Neutrophil (primary cell): ENCODE data around the gene TLN1.

Experiments
- H3K27ac ChIP-seq: fragments of 200-600 bp; sonication (generic); 2 replicates; pipeline ENCODE4 v1.5.1; 2016; ENCODE audit warnings: mild to moderate bottlenecking, moderate library complexity
- H3K27me3 ChIP-seq: fragments of 200-600 bp; sonication (generic); 2 replicates; pipeline ENCODE4 v1.6.0; 2016; ENCODE audit warnings: mild to moderate bottlenecking
- H3K36me3 ChIP-seq: fragments of 200-600 bp; sonication (generic); 2 replicates; pipeline ENCODE4 v1.5.1; 2017
- H3K4me1 ChIP-seq, 2 experiments: fragments of 200-600 bp in 1 of 2; sonication (generic) in 1 of 2; 1 replicate in 1 of 2; 2 replicates in 1 of 2; pipeline versions ENCODE4 v1.5.1 to v1.6.1; 2013 to 2016; ENCODE audit warnings: low read depth in 1 of 2, low read length in 1 of 2, mild to moderate bottlenecking in 1 of 2, moderate library complexity in 1 of 2; ENCODE audit not compliant: control insufficient read depth in 1 of 2, insufficient read depth in 1 of 2
- H3K4me3 ChIP-seq, 2 experiments: fragments of 200-600 bp in 1 of 2; sonication (generic) in 1 of 2; 1 replicate in 1 of 2; 2 replicates in 1 of 2; pipeline ENCODE4 v1.5.1; 2013 to 2016; ENCODE audit warnings: low read depth in 1 of 2, low read length in 1 of 2, mild to moderate bottlenecking in 1 of 2, moderate library complexity in 1 of 2
- H3K9me3 ChIP-seq: fragments of 200-600 bp; sonication (generic); 2 replicates; pipeline ENCODE4 v1.5.1; 2016
- CTCF ChIP-seq: fragments of 200-600 bp; sonication (generic); IDR thresholded peaks from 2 replicates; pipeline ENCODE4 v1.5.1; 2016; ENCODE audit warnings: antibody characterized with exemption

Gene TLN1

GRCh38 chr9:35734096-35734495, 2.1 kb upstream of the TLN1 start:
- Histone ChIP-seq H3K4me1 (peaks cover 33 to 38% of the 10 kb centered on the region in 2 experiments), H3K4me3 (no peak overlapping the region), H3K36me3 (peaks cover 43% of the 10 kb centered on the region), H3K27me3 (no peaks in the 10 kb centered on the region), H3K27ac (peak overlapping the region; percentile 21), H3K9me3 (no peaks in the 10 kb centered on the region)
- no peak for TF ChIP-seq CTCF

- peaks cover 42% of the 10 kb centered on the region for H3K36me3 ChIP-seq
- H3K4me3 ChIP-seq, result peak overlapping the region; percentile 93 to 94
Measured at GRCh38 chr9:35732800-35733541, 976 bp upstream of the TLN1 start.

GRCh38 chr9:35731415-35732184, 395 bp downstream of the TLN1 start:
- TF ChIP-seq CTCF, result no peak
- peaks cover 41% of the 10 kb centered on the region for H3K36me3 ChIP-seq
- peaks cover 57 to 63% of the 10 kb centered on the region in 2 experiments for H3K4me1 ChIP-seq

More at GRCh38 chr9:35732800-35733541, 976 bp upstream of the TLN1 start:
- peak overlapping the region; percentile 99 for H3K27ac ChIP-seq
- no peaks in the 10 kb centered on the region for H3K27me3 ChIP-seq
- TF ChIP-seq CTCF, result no peak
- H3K4me1 ChIP-seq, result peaks cover 44 to 50% of the 10 kb centered on the region in 2 experiments
- H3K9me3 ChIP-seq, result no peaks in the 10 kb centered on the region

GRCh38 chr9:35730486-35730854, 1.5 kb downstream of the TLN1 start:
- H3K4me3 ChIP-seq, result peak overlapping the region; percentile 93 to 94
- H3K27me3 ChIP-seq, result no peaks in the 10 kb centered on the region
- peak overlapping the region; percentile 99 for H3K27ac ChIP-seq
- H3K4me1 ChIP-seq, result peaks cover 49 to 62% of the 10 kb centered on the region in 2 experiments
- H3K36me3 ChIP-seq, result peaks cover 43% of the 10 kb centered on the region
- TF ChIP-seq CTCF, result no peak
- no peaks in the 10 kb centered on the region for H3K9me3 ChIP-seq

More at GRCh38 chr9:35731415-35732184, 395 bp downstream of the TLN1 start:
- Histone ChIP-seq H3K27ac (peak overlapping the region; percentile 99), H3K4me3 (peak overlapping the region; percentile 93 to 94), H3K27me3 (no peaks in the 10 kb centered on the region), H3K9me3 (no peaks in the 10 kb centered on the region)

GRCh38 chr9:35729700-35730485, 2.1 kb downstream of the TLN1 start:
- TF ChIP-seq CTCF, result peak; percentile 68
- peaks cover 44% of the 10 kb centered on the region for H3K36me3 ChIP-seq
- peaks cover 49 to 62% of the 10 kb centered on the region in 2 experiments for H3K4me1 ChIP-seq
- H3K27me3 ChIP-seq, result no peaks in the 10 kb centered on the region
- peak overlapping the region; percentile 99 for H3K27ac ChIP-seq
- no peaks in the 10 kb centered on the region for H3K9me3 ChIP-seq
- peak overlapping the region; percentile 93 to 94 for H3K4me3 ChIP-seq
